Fibroblast of mammary gland (primary cell): ENCODE data around the gene PDE1A.

Experiments
- DNase-seq: peaks from one replicate; pipeline ENCODE4 v3.0.0-alpha.2; 2010; ENCODE audit warnings: low read depth
- H3K4me3 ChIP-seq: 2 replicates; pipeline ENCODE4 v1.5.1; 2011; ENCODE audit warnings: low read depth, mild to moderate bottlenecking, low read length, moderate library complexity; ENCODE audit not compliant: control insufficient read depth
- TF ChIP-seq, protein P1 (sequence below): conservative IDR thresholded peaks from 2 replicates; pipeline ENCODE4 v1.5.1; 2011; ENCODE audit warnings: low read depth, low read length, inconsistent platforms; ENCODE audit not compliant: control insufficient read depth, insufficient read depth

The PDE1A gene

GRCh38 chr2:182103526-182103925 is 323.3 kb downstream of the PDE1A start:
- peak; percentile 7 for DNase-seq
- no peak overlapping the region for H3K4me3 ChIP-seq
- TF ChIP-seq, protein P1, sequence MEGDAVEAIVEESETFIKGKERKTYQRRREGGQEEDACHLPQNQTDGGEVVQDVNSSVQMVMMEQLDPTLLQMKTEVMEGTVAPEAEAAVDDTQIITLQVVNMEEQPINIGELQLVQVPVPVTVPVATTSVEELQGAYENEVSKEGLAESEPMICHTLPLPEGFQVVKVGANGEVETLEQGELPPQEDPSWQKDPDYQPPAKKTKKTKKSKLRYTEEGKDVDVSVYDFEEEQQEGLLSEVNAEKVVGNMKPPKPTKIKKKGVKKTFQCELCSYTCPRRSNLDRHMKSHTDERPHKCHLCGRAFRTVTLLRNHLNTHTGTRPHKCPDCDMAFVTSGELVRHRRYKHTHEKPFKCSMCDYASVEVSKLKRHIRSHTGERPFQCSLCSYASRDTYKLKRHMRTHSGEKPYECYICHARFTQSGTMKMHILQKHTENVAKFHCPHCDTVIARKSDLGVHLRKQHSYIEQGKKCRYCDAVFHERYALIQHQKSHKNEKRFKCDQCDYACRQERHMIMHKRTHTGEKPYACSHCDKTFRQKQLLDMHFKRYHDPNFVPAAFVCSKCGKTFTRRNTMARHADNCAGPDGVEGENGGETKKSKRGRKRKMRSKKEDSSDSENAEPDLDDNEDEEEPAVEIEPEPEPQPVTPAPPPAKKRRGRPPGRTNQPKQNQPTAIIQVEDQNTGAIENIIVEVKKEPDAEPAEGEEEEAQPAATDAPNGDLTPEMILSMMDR = no peak

- no peak for DNase-seq
- no peak overlapping the region for H3K4me3 ChIP-seq
- TF ChIP-seq, protein P1 = peak; percentile 25
Measured at GRCh38 chr2:182101263-182101662, 325.6 kb downstream of the PDE1A start.

DNA sequence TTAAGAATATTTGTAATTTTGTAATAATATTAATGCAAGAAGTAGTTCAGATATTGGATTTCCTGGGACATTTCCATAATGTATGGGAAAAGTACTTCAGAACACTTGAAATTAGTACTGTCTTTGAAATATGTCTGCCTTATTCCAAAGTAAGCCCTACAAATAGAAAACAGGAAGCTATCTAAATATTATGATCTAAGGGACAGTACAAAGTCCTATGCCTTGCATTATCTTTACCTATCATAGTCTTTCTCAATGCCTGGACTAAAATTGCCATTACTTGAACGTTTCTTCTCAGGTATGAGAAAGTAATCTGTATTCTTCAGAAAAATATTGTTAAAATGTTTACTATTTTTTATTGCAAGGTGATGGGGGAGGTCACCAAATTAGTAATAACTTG is 328.2 kb downstream of the PDE1A start:
- TF ChIP-seq, protein P1 = no peak
- DNase-seq = no peak
- H3K4me3 ChIP-seq = no peak overlapping the region

DNA sequence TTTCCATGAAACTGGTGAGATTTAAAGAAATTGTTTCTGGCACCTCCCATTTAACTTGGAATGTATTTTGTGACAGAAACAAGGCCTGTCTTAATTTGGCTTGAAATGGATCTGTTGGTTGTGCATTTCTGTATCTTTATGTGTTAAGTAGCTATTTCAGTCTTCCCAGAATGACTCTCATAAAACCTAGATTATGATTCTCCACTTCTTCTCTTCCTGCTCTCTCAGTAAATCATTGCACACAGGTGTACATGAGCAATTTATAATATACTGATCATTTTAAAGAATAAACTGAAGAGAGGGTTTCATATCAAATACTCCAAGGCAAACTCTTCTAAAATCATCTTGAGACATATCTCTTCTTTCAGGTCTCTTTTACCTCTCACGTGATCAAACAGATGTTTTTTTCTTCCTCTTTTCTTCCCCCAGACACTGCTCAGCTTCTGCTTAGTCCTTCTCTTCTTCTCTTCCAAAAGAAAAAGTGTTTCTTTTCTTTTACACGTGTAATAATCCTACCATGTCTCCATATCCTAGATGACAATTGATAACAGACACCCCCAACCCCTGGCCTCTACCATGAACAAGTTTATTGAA is 329.2 kb downstream of the PDE1A start:
- DNase-seq = no peak
- TF ChIP-seq, protein P1 = no peak
- no peak overlapping the region for H3K4me3 ChIP-seq

DNA sequence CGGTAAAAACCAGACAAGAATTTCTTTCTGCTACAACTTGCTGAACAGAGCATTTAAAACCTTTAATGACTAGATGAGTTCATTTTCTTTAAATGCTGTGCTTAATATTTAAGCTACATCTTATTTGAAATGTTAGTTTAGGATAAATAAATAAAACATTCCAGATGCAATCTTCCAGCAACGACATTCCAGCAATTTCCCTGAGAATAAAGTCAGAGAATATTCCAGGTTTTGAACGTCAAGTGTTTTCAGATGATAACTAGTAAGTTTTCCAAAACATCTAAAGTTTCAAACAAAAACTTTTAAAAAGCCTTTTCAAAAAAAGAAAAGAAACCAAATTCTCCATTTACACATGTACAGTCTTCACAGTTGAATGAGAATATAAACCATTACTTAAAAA is 336.4 kb downstream of the PDE1A start:
- no peak overlapping the region for H3K4me3 ChIP-seq
- DNase-seq = no peak
- TF ChIP-seq, protein P1 = no peak
